Panc1 (cell line): Measurements from ENCODE around the gene TMEM150A. TPM values are rescaled to one million over a fixed set of nuclear protein-coding genes. Genes with fewer than 3 reads are reported as not detected.
"Not testable (repeated sequence)": the region's sequence is repeated elsewhere in the genome, so short reads cannot be mapped to it uniquely, and the experiment has no call there.

ENCODE experiments used
- ATAC-seq: fragments of 200-7000 bp; cut with Tn5 transposase; 2 replicates; pipeline ENCODE4 v1.9.1; 2020; ENCODE audit warnings: mild to moderate bottlenecking, moderate library complexity
- BruUV-seq: library from RNA; stranded (reverse); fragments of 400-500 nt; replicated peaks from 2 replicates; lab custom pipeline; 2021; lab: Mats Ljungman, UMichigan
- CTCF ChIA-PET: fragments of 300-600 bp; sonication (Branson Sonifier 250); formaldehyde crosslinking; loops from one replicate; lab custom pipeline; 2022; ENCODE audit warnings: antibody characterized with exemption; lab: Charles Lee
- POLR2A ChIA-PET: fragments of 300-600 bp; sonication (Branson Sonifier 250); formaldehyde crosslinking; loops from one replicate; lab custom pipeline; 2022; ENCODE audit warnings: antibody characterized with exemption; lab: Charles Lee
- DNase-seq: peaks from one replicate; pipeline ENCODE4 v3.0.0-alpha.2; 2010; ENCODE audit warnings: low read depth, low spot score
- H3K27ac ChIP-seq: 2 replicates; pipeline ENCODE4 v1.5.1; 2011; ENCODE audit warnings: mild to moderate bottlenecking, low read length, inconsistent platforms
- H3K27me3 ChIP-seq: fragments of 200-500 bp; sonication (Bioruptor generic); 2 replicates; pipeline ENCODE4 v1.6.0; 2014; ENCODE audit warnings: low read length, inconsistent platforms; ENCODE audit not compliant: control insufficient read depth, insufficient read depth
- H3K36me3 ChIP-seq: fragments of 200-500 bp; sonication (Bioruptor generic); 2 replicates; pipeline ENCODE4 v1.5.1; 2014; ENCODE audit warnings: inconsistent platforms, mild to moderate bottlenecking, low read length, moderate library complexity; ENCODE audit not compliant: control insufficient read depth, insufficient read depth
- H3K4me1 ChIP-seq: 2 replicates; pipeline ENCODE4 v1.5.1; 2011; ENCODE audit warnings: inconsistent platforms, mild to moderate bottlenecking, low read length, moderate library complexity; ENCODE audit not compliant: control insufficient read depth, insufficient read depth
- H3K4me3 ChIP-seq, 2 experiments: 2 replicates each; pipeline ENCODE4 v1.5.1; 2011 to 2012; ENCODE audit warnings: low read depth in 2 of 2, low read length in 2 of 2, mild to moderate bottlenecking in 2 of 2, inconsistent platforms in 1 of 2, moderate library complexity in 1 of 2
- H3K9me3 ChIP-seq: fragments of 200-500 bp; sonication (Bioruptor generic); 2 replicates; pipeline ENCODE4 v1.5.1; 2014; ENCODE audit warnings: low read depth, mild to moderate bottlenecking, inconsistent platforms, low read length, moderate library complexity; ENCODE audit not compliant: control insufficient read depth, insufficient read depth
- POLR2AphosphoS5 ChIP-seq: IDR thresholded peaks from 2 replicates; pipeline ENCODE4 v1.6.1; 2012; ENCODE audit warnings: mild to moderate bottlenecking, low read depth, low read length, moderate library complexity
- SIN3A ChIP-seq: IDR thresholded peaks from 2 replicates; pipeline ENCODE4 v1.6.1; 2012; ENCODE audit warnings: low read depth, mild to moderate bottlenecking, low read length, moderate library complexity, borderline replicate concordance; ENCODE audit not compliant: insufficient read depth
- TCF7L2 ChIP-seq: IDR thresholded peaks from 2 replicates; pipeline ENCODE4 v1.6.1; 2011; ENCODE audit warnings: mild to moderate bottlenecking, low read depth, low read length, inconsistent platforms
- in situ Hi-C: cut with HindIII; loops from 2 replicates; pipeline ENCODE4 v1.10.0; 2016; ENCODE audit warnings: low sequenced_read_pairs, low pct_unique_long_range_greater_than_20kb
- intact Hi-C: fragments of 100-400 bp; cut with micrococcal nuclease; formaldehyde crosslinking; loops from one replicate; pipeline ENCODE4 v1.10.0; 2022; ENCODE audit not compliant: unreplicated experiment
- total RNA-seq: library from RNA; stranded (reverse); gene quantifications from one replicate; pipeline ENCODE4 v1.2.1, GENCODE V29; 2021; ENCODE audit not compliant: unreplicated experiment
- TF ChIP-seq, protein P1 (sequence below), 2 experiments: IDR thresholded peaks; 2 replicates each; pipeline ENCODE4 v1.6.1; 2011 to 2012; ENCODE audit warnings: low read depth in 2 of 2, control low read depth in 1 of 2, low read length in 1 of 2, mild to moderate bottlenecking in 1 of 2, moderate library complexity in 1 of 2; ENCODE audit not compliant: insufficient read depth in 1 of 2
- TF ChIP-seq, protein P2 (sequence below): fragments of 450-650 bp; IDR thresholded peaks from 2 replicates; pipeline ENCODE4 v1.5.1; 2017; ENCODE audit warnings: mild to moderate bottlenecking

Gene TMEM150A
- total RNA-seq, 1 experiment from 2014 or later: 30.4 TPM

DNA sequence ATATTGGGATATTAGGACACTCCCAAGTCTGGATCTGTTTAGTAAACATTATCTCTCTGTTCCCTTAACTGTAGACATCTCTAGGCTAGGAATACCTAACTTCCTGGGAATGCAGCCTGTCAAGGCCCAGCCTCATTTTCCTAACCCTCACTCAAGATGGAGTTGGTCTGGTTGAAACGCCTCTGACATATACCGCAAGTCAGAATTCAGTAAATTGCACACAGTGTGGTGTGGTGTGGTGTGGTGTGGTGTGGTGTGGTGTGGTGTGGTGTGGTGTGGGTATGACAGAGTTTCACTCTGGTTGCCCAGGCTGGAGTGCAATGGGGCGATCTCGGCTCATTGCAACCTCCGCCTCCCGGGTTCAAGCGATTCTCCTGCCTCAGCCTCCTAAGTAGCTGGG is 12.3 kb upstream of the TMEM150A start:
- H3K9me3 ChIP-seq, H3K27ac ChIP-seq, ATAC-seq, in situ Hi-C loops, H3K36me3 ChIP-seq, BruUV-seq, H3K4me1 ChIP-seq, intact Hi-C loops, H3K4me3 ChIP-seq, POLR2A ChIA-PET, H3K27me3 ChIP-seq, DNase-seq, CTCF ChIA-PET: not testable (repeated sequence)

DNA sequence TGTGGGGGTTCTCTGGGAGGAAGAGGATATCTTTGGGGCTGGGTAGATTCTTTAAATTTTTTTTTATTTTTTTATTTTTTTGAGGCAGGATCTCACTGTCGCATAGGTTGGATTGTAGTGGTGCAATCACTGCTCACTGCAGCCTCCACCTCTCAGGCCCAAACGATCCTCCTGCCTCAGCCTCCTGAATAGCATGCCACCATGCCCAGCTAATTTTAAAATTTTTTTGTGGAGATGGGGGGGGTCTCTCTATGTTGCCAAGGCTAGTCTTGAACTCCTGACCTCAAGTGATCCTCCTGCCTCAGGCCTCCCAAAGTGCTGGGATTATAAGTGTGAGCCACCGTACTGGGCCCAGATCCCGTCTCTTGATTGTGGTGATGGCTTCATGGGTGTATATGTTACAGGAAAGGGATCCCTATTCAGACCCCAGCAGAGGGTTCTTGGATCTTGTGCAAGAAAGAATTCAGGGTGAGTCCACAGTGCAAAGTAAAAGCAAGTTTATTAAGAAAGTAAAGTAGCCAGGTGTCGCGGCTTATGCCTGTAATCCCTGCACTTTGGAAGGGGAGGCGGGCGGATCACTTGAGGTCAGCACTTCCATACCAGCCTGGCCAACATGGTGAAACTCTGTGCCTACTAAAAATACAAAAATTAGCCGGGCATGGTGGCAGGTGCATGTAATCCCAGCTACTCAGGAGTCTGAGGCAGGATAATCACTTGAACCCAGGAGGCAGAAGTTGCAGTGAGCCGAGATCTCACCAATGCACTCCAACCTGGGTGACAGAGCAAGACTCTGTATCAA is 11.4 kb upstream of the TMEM150A start:
- in situ Hi-C loops: no loop called here
- TF ChIP-seq, protein P1, sequence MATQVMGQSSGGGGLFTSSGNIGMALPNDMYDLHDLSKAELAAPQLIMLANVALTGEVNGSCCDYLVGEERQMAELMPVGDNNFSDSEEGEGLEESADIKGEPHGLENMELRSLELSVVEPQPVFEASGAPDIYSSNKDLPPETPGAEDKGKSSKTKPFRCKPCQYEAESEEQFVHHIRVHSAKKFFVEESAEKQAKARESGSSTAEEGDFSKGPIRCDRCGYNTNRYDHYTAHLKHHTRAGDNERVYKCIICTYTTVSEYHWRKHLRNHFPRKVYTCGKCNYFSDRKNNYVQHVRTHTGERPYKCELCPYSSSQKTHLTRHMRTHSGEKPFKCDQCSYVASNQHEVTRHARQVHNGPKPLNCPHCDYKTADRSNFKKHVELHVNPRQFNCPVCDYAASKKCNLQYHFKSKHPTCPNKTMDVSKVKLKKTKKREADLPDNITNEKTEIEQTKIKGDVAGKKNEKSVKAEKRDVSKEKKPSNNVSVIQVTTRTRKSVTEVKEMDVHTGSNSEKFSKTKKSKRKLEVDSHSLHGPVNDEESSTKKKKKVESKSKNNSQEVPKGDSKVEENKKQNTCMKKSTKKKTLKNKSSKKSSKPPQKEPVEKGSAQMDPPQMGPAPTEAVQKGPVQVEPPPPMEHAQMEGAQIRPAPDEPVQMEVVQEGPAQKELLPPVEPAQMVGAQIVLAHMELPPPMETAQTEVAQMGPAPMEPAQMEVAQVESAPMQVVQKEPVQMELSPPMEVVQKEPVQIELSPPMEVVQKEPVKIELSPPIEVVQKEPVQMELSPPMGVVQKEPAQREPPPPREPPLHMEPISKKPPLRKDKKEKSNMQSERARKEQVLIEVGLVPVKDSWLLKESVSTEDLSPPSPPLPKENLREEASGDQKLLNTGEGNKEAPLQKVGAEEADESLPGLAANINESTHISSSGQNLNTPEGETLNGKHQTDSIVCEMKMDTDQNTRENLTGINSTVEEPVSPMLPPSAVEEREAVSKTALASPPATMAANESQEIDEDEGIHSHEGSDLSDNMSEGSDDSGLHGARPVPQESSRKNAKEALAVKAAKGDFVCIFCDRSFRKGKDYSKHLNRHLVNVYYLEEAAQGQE (IDR thresholded peaks at IDR 0.05; ENCODE audit: insufficient read depth in 1 of 2, low read depth in 2 of 2, low read length in 1 of 2): no peak
- TF ChIP-seq POLR2AphosphoS5: no peak
- TF ChIP-seq, protein P2, sequence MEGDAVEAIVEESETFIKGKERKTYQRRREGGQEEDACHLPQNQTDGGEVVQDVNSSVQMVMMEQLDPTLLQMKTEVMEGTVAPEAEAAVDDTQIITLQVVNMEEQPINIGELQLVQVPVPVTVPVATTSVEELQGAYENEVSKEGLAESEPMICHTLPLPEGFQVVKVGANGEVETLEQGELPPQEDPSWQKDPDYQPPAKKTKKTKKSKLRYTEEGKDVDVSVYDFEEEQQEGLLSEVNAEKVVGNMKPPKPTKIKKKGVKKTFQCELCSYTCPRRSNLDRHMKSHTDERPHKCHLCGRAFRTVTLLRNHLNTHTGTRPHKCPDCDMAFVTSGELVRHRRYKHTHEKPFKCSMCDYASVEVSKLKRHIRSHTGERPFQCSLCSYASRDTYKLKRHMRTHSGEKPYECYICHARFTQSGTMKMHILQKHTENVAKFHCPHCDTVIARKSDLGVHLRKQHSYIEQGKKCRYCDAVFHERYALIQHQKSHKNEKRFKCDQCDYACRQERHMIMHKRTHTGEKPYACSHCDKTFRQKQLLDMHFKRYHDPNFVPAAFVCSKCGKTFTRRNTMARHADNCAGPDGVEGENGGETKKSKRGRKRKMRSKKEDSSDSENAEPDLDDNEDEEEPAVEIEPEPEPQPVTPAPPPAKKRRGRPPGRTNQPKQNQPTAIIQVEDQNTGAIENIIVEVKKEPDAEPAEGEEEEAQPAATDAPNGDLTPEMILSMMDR: no peak
- no peak for TF ChIP-seq TCF7L2
- TF ChIP-seq SIN3A: no peak
- Histone ChIP-seq H3K27me3 (no peaks in the 10 kb centered on the region), H3K9me3 (no peaks in the 10 kb centered on the region), H3K4me3 (no peak overlapping the region), H3K36me3 (peaks cover 3% of the 10 kb centered on the region; the same call in 1 of the 2 replicates), H3K4me1 (peaks cover 7% of the 10 kb centered on the region), H3K27ac (no peak overlapping the region)
- intact Hi-C loops: no loop called here
- ChIA-PET CTCF (no interaction called here), POLR2A (no interaction called here)
- ATAC-seq (no peak), DNase-seq (no peak)
- no TSS peak for BruUV-seq
